Endothelial cell of umbilical vein (primary cell): Measurements from ENCODE around the gene PRKAA1.

Experiments
- EZH2 ChIP-seq: IDR thresholded peaks from 2 replicates; pipeline ENCODE4 v1.6.1; 2012; ENCODE audit warnings: borderline replicate concordance, low read depth, mild to moderate bottlenecking, moderate library complexity, low read length, inconsistent platforms; ENCODE audit not compliant: severe bottlenecking
- JUN ChIP-seq: IDR thresholded peaks from 2 replicates; pipeline ENCODE4 v1.6.1; 2011; ENCODE audit warnings: borderline replicate concordance, low read depth; ENCODE audit not compliant: insufficient read length, insufficient read depth
- POLR2A ChIP-seq: IDR thresholded peaks from 2 replicates; pipeline ENCODE4 v1.6.1; 2012; ENCODE audit warnings: low read depth, mild to moderate bottlenecking, control low read depth, low read length
- POLR2AphosphoS5 ChIP-seq: IDR thresholded peaks from 2 replicates; pipeline ENCODE4 v1.6.1; 2012; ENCODE audit warnings: low read depth, mild to moderate bottlenecking, control low read depth, low read length, moderate library complexity; ENCODE audit not compliant: insufficient read depth
- TF ChIP-seq, protein P1 (sequence below), 2 donors: IDR thresholded peaks; 1 replicate in 1 of 2; 2 replicates in 1 of 2; pipeline ENCODE4 v1.5.1; 2011; ENCODE audit warnings: low read length in 2 of 2, mild to moderate bottlenecking in 2 of 2, moderate library complexity in 2 of 2, control low read depth in 1 of 2, inconsistent platforms in 1 of 2, low read depth in 1 of 2; ENCODE audit not compliant: insufficient read depth in 1 of 2; ENCODE audit errors: extremely low read depth in 1 of 2
- TF ChIP-seq, protein P2 (sequence below): IDR thresholded peaks from 2 replicates; pipeline ENCODE4 v1.6.1; 2011; ENCODE audit not compliant: insufficient read depth, insufficient read length

DNA sequence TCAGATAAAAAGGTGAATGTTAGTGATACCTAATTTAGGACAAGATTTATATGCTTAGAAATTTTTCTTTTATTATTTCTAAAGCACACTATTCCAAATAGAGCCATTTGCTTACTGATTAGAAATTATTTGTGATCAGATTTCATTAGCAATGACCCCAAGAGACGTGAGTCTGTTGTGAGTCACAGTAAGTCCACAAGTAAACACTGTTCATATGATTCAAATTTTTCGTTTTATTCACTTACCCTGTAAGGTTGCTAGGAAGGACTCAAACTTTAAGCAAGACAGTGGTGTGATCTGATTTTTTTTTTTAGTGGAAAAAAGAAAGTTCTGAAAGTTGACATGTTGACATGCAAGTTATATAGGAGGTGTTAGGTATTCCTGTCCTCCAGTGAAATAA lies 44.2 kb upstream of the PRKAA1 start:
- TF ChIP-seq, protein P1, sequence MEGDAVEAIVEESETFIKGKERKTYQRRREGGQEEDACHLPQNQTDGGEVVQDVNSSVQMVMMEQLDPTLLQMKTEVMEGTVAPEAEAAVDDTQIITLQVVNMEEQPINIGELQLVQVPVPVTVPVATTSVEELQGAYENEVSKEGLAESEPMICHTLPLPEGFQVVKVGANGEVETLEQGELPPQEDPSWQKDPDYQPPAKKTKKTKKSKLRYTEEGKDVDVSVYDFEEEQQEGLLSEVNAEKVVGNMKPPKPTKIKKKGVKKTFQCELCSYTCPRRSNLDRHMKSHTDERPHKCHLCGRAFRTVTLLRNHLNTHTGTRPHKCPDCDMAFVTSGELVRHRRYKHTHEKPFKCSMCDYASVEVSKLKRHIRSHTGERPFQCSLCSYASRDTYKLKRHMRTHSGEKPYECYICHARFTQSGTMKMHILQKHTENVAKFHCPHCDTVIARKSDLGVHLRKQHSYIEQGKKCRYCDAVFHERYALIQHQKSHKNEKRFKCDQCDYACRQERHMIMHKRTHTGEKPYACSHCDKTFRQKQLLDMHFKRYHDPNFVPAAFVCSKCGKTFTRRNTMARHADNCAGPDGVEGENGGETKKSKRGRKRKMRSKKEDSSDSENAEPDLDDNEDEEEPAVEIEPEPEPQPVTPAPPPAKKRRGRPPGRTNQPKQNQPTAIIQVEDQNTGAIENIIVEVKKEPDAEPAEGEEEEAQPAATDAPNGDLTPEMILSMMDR (IDR thresholded peaks at IDR 0.05; ENCODE audit: extremely low read depth in 1 of 2, insufficient read depth in 1 of 2, low read depth in 1 of 2, low read length in 2 of 2) = no peak
- TF ChIP-seq EZH2 (no peak), POLR2A (no peak), JUN (no peak), POLR2AphosphoS5 (no peak)
- TF ChIP-seq, protein P2, sequence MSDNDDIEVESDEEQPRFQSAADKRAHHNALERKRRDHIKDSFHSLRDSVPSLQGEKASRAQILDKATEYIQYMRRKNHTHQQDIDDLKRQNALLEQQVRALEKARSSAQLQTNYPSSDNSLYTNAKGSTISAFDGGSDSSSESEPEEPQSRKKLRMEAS = no peak
